ENCODE results near the gene TSPY8. TPM values are rescaled to one million over a fixed set of nuclear protein-coding genes. Genes with fewer than 3 reads are reported as not detected.
"Not testable (repeated sequence)": the region's sequence is repeated elsewhere in the genome, so short reads cannot be mapped to it uniquely, and the experiment has no call there.

The TSPY8 gene
- total RNA-seq: not detected

- H3K4me1 Mint-ChIP-seq (ENCODE audit: low read depth); H3K9me3 Mint-ChIP-seq; DNase-seq; H3K36me3 Mint-ChIP-seq; POLR2A ChIA-PET; H3K4me3 Mint-ChIP-seq; H3K27me3 Mint-ChIP-seq; CTCF ChIA-PET; intact Hi-C loops (cut with micrococcal nuclease); H3K27ac Mint-ChIP-seq: not testable (repeated sequence)
Measured at GRCh38 chrY:9357497-9357896, at the start of gene TSPY8. Gene TSPY8, plus strand, starts transcription at chrY:9357797. Its CDS starts 46 bp downstream, at chrY:9357843.

GRCh38 chrY:9320996-9321395 is 36.6 kb upstream of the TSPY8 start:
- no peak overlapping the region for H3K4me3 Mint-ChIP-seq
- ChIA-PET POLR2A (no interaction called here), CTCF (no interaction called here)
- DNase-seq: no peak
- no peaks in the 10 kb centered on the region for H3K9me3 Mint-ChIP-seq
- H3K27me3 Mint-ChIP-seq: no peaks in the 10 kb centered on the region
- no peaks in the 10 kb centered on the region for H3K36me3 Mint-ChIP-seq
- no peak overlapping the region for H3K27ac Mint-ChIP-seq
- intact Hi-C loops (cut with micrococcal nuclease): no loop called here
- H3K4me1 Mint-ChIP-seq (ENCODE audit: low read depth): no peaks in the 10 kb centered on the region

GRCh38 chrY:9337164-9337563 is 20.4 kb upstream of the TSPY8 start, which contains the start of gene TSPY4:
Gene TSPY4, plus strand, starts transcription at chrY:9337464. Its CDS starts 46 bp downstream, at chrY:9337510.
- H3K27ac Mint-ChIP-seq; H3K27me3 Mint-ChIP-seq; DNase-seq; H3K4me3 Mint-ChIP-seq; CTCF ChIA-PET; H3K9me3 Mint-ChIP-seq; POLR2A ChIA-PET; H3K4me1 Mint-ChIP-seq (ENCODE audit: low read depth); intact Hi-C loops (cut with micrococcal nuclease); H3K36me3 Mint-ChIP-seq: not testable (repeated sequence)

GRCh38 chrY:9396527-9396926 is 38.9 kb downstream of the TSPY8 start:
- CTCF ChIA-PET; H3K9me3 Mint-ChIP-seq; H3K27ac Mint-ChIP-seq; H3K4me1 Mint-ChIP-seq (ENCODE audit: low read depth); H3K27me3 Mint-ChIP-seq; H3K36me3 Mint-ChIP-seq; H3K4me3 Mint-ChIP-seq; intact Hi-C loops (cut with micrococcal nuclease); POLR2A ChIA-PET; DNase-seq: not testable (repeated sequence)

GRCh38 chrY:9398121-9398520 is 40.5 kb downstream of the TSPY8 start, which contains the start of gene TSPY3:
Gene TSPY3, plus strand, starts transcription at chrY:9398421. Its CDS starts 46 bp downstream, at chrY:9398467.
- H3K4me1 Mint-ChIP-seq (ENCODE audit: low read depth); H3K27me3 Mint-ChIP-seq; H3K9me3 Mint-ChIP-seq; CTCF ChIA-PET; DNase-seq; H3K36me3 Mint-ChIP-seq; intact Hi-C loops (cut with micrococcal nuclease); POLR2A ChIA-PET; H3K4me3 Mint-ChIP-seq; H3K27ac Mint-ChIP-seq: not testable (repeated sequence)

Other genes with a start within 250 kb of the TSPY8 start
- not detected for gene TSPY4, start 20.3 kb upstream of the TSPY8 start, total RNA-seq
- not detected for gene TSPY3, start 40.6 kb downstream of the TSPY8 start, total RNA-seq
- gene TSPY1, start 109.2 kb downstream of the TSPY8 start, total RNA-seq: not detected
- not detected for gene TSPY9, start 129.5 kb downstream of the TSPY8 start, total RNA-seq
- gene TSPY10, start 170.1 kb downstream of the TSPY8 start, total RNA-seq: not detected